ENCODE measurements around the gene FIGNL2.
"Not testable (repeated sequence)": the region's sequence is repeated elsewhere in the genome, so short reads cannot be mapped to it uniquely, and the experiment has no call there.

FIGNL2 gene

GRCh38 chr12:51836041-51836826 lies 12.3 kb downstream of the FIGNL2 start:
- in situ Hi-C loops (cut with HindIII; ENCODE audit: low pct_unique_long_range_greater_than_20kb, low sequenced_read_pairs), result no loop called here
- TF ChIP-seq JUND (IDR thresholded peaks at IDR 0.05; ENCODE audit: low read depth), result no peak
- DNase-seq (ENCODE audit: low read depth in 1 of 2, low spot score in 1 of 2), result no peak

DNA sequence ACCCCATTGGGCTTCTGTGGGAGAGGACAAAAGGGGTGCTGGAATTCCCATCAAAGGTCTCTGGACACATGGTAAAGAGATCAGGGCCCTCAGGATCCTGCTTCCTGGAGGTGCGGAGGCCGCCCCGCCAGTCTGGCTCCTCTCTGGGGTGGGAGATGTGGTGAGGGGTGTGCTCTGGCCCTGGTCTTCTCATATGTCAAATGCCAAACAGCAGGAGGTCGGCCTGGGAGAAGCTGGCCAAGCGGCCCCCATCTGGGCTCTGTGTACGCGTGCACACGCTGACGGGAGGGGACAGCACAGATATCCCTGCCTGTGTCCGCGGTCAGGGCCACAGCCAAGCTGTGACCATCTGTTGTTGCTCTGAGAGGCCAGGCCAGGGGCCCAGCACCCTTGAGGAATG lies 14.1 kb downstream of the FIGNL2 start:
- DNase-seq (ENCODE audit: low read depth in 1 of 2, low spot score in 1 of 2), result no peak
- in situ Hi-C loops (cut with HindIII; ENCODE audit: low pct_unique_long_range_greater_than_20kb, low sequenced_read_pairs), result no loop called here
- TF ChIP-seq JUND (IDR thresholded peaks at IDR 0.05; ENCODE audit: low read depth), result no peak

- no peak for TF ChIP-seq JUND (IDR thresholded peaks at IDR 0.05; ENCODE audit: low read depth)
- no peak for DNase-seq (ENCODE audit: low read depth in 1 of 2, low spot score in 1 of 2)
- in situ Hi-C loops (cut with HindIII; ENCODE audit: low pct_unique_long_range_greater_than_20kb, low sequenced_read_pairs), result no loop called here
These were observed 14.9 kb downstream of the FIGNL2 start for GRCh38 chr12:51833448-51834227.

DNA sequence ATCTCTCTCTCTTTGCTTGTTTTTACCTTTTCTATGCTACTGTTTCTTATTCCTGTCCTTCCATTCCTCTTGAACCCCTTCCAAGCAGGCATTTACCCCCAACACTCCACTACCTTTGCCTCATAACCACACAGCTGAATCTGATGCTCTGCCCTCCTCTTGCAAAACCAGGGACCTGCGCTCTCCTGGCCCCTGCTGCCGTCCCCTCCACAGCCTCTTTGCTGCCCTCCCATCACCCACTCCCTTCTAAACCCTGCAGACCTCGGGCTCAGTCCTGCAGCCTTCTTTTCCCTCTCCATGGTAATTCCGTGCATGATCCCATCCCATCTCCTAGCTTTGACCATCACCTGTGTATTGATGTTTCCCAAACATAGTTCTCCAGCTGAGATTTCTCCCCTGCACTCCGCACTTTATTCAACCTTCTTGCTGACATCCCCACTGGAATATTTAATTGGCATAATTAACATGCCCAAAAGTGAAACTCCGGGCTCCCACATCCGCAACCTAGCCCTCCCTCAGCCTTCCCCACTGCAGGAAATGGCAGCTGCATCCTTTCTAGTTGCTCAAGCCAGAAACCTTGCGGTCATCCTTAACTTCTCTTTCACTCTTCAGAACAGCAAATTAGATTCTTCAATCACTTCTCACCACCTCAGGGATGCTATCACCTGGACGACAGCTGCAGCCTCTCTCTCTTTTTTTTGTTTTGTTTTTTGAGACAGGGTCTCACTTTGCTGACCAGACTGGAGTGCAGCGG lies 16.0 kb downstream of the FIGNL2 start:
- TF ChIP-seq JUND (IDR thresholded peaks at IDR 0.05; ENCODE audit: low read depth), result no peak
- no peak for DNase-seq (ENCODE audit: low read depth in 1 of 2, low spot score in 1 of 2)
- in situ Hi-C loops (cut with HindIII; ENCODE audit: low pct_unique_long_range_greater_than_20kb, low sequenced_read_pairs), result no loop called here

GRCh38 chr12:51831817-51832216 lies 16.7 kb downstream of the FIGNL2 start:
- in situ Hi-C loops (cut with HindIII; ENCODE audit: low pct_unique_long_range_greater_than_20kb, low sequenced_read_pairs); DNase-seq (ENCODE audit: low read depth in 1 of 2, low spot score in 1 of 2): not testable (repeated sequence)

GRCh38 chr12:51829641-51830040 lies 18.9 kb downstream of the FIGNL2 start:
- in situ Hi-C loops (cut with HindIII; ENCODE audit: low pct_unique_long_range_greater_than_20kb, low sequenced_read_pairs), result no loop called here
- DNase-seq (ENCODE audit: low read depth in 1 of 2, low spot score in 1 of 2), result no peak
- TF ChIP-seq JUND (IDR thresholded peaks at IDR 0.05; ENCODE audit: low read depth), result no peak

- no peak for DNase-seq (ENCODE audit: low read depth in 1 of 2, low spot score in 1 of 2)
- in situ Hi-C loops (cut with HindIII; ENCODE audit: low pct_unique_long_range_greater_than_20kb, low sequenced_read_pairs), result no loop called here
- no peak for TF ChIP-seq JUND (IDR thresholded peaks at IDR 0.05; ENCODE audit: low read depth)
These were observed 19.5 kb downstream of the FIGNL2 start for GRCh38 chr12:51829011-51829481.

- no peak for TF ChIP-seq JUND (IDR thresholded peaks at IDR 0.05; ENCODE audit: low read depth)
- peak in 1 of 2 experiments; percentile 53 for DNase-seq (ENCODE audit: low read depth in 1 of 2, low spot score in 1 of 2)
- in situ Hi-C loops (cut with HindIII; ENCODE audit: low pct_unique_long_range_greater_than_20kb, low sequenced_read_pairs), result no loop called here
These were observed 20.3 kb downstream of the FIGNL2 start for GRCh38 chr12:51827925-51828818.

- DNase-seq (ENCODE audit: low read depth in 1 of 2, low spot score in 1 of 2), result no peak
- no peak for TF ChIP-seq JUND (IDR thresholded peaks at IDR 0.05; ENCODE audit: low read depth)
- in situ Hi-C loops (cut with HindIII; ENCODE audit: low pct_unique_long_range_greater_than_20kb, low sequenced_read_pairs), result no loop called here
These were observed 21.6 kb downstream of the FIGNL2 start for GRCh38 chr12:51826881-51827280.

DNA sequence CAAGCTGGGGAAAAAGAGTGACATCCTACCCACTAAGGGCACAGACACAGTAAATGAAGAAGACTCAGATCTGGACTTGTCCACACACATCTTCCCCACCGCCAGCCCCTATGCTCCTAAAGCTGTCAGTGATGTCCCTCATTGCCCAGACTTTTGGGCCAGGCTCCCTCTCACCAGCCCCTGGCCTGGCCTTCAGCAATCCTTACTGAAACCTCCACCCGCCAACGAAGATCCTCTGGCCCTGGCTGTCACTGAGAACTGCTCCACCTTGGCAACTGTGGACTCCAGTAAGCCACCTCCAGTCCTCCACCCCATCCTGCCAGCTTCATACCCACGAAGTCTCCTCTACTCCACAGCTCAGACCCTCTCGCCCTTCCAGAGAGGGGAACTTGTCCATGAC lies 23.3 kb downstream of the FIGNL2 start:
- no peak for DNase-seq (ENCODE audit: low read depth in 1 of 2, low spot score in 1 of 2)
- no peak for TF ChIP-seq JUND (IDR thresholded peaks at IDR 0.05; ENCODE audit: low read depth)
- in situ Hi-C loops (cut with HindIII; ENCODE audit: low pct_unique_long_range_greater_than_20kb, low sequenced_read_pairs), result no loop called here

DNA sequence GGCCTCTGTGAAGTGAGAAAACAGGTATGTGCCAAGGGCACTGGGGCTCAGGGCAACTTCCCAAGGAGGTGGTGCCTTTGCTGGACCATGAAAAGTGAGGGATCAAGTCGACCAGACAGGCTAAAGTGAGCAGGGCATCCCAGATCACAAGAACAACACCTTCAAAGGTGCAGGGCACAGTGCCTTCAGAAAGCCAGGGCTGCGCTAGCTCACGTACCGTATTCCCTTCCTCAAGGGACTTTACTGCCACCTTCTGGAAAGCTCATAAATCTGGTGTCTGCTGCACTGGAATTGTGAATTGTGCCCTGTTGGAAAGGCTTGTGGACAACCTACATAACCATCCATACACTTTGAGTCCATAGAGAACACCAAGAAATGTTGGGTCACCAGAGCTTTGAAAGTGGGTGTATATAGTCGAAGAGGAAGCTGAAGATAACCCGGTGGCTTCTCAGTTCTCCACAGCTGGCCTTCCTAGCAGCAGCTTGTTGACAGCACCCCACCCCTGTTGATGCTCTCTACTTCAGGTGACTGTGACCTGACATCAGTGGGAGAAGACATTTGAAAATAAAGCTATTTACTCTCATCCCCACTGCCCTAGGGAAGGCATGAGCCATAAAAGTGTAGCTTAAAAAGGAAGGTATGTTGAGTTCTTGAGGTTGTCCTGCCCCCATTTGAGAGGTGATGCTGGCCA lies 24.5 kb downstream of the FIGNL2 start:
- in situ Hi-C loops (cut with HindIII; ENCODE audit: low pct_unique_long_range_greater_than_20kb, low sequenced_read_pairs), result no loop called here
- peak; percentile 89 to 91 for DNase-seq (ENCODE audit: low read depth in 1 of 2, low spot score in 1 of 2)
- no peak for TF ChIP-seq JUND (IDR thresholded peaks at IDR 0.05; ENCODE audit: low read depth)
